NCI-H2196 (cell line): ENCODE results near the gene PRDM13.
"Not testable (repeated sequence)": the region's sequence is repeated elsewhere in the genome, so short reads cannot be mapped to it uniquely, and the experiment has no call there.

Source experiments
- DNase-seq: peaks from one replicate; lab custom pipeline; 2025; ENCODE audit not compliant: unreplicated experiment; lab: John Stamatoyannopoulos, UW

Gene PRDM13

DNA sequence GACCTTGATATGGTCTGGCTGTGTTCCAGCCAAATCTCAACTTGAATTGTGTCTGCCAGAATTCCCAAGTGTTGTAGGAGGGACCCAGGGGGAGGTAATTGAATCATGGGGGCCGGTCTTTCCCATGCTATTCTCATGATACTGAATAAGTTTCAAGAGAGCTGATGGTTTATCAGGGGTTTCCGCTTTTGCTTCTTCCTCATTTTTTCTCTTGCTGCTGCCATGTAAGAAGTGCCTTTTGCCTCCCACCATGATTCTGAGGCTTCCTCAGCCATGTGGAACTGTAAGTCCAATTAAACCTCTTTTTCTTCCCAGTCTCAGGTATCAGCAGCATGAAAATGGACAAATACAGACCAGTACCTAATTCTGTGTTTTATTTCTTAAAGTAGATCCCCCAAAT, 15.4 kb downstream of the PRDM13 start:
- DNase-seq = not testable (repeated sequence)

DNA sequence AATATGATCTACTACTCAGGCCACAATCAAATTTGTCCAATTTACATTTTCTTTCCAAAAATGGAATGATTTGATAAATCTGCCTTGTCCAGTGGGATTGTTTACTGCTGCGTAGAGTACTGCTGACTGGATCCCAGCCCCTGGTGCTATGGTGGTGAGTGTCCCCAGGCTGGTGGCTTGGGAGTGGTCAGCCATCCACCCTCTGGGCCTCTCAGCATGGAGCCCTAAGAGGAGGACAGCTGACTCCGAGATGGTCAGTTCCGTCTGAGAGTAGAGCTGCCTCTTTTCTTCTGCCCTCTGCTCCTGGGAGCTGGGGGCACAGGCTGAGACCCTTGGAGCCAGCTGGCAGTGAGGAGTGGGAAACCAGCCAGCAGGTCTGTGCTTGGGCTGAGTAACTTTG, 22.7 kb downstream of the PRDM13 start:
- DNase-seq = no peak

DNA sequence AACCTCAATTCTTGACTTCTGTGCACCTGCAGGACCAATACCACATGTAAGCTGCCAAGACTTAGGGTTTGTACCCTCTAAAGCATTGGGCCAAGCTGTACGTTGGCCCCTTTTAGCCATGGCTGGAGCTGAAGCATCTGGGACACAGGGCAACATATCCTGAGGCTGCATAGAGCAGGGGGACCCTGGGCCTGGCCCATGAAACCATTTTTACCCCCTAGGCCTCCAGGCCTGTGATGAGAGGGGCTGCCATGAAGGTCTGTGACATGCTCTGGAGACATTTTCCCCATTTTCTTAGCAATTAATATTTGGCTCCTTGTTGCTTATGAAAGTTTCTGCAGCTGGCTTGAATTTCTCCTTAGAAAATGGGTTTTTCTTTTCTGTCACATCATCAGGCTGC, 31.0 kb downstream of the PRDM13 start:
- DNase-seq = no peak

DNA sequence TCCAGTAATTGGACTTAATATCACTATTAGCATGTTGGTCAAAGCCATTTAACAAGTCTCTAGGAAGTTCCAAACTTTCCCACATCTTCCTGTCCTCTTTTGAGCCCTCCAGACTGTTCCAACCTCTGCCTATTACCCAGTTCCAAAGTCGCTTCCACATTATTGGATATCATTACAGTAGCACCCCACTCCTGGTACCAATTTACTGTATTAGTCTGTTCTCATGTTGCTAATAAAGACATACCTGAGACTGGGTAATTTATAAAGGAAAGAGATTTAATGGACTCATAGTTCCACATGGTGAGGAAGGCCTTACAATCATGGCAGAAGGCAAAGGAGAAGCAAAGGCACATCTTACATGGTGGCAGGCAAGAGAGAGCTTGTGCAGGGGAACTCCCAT, 31.7 kb downstream of the PRDM13 start:
- DNase-seq = not testable (repeated sequence)

DNA sequence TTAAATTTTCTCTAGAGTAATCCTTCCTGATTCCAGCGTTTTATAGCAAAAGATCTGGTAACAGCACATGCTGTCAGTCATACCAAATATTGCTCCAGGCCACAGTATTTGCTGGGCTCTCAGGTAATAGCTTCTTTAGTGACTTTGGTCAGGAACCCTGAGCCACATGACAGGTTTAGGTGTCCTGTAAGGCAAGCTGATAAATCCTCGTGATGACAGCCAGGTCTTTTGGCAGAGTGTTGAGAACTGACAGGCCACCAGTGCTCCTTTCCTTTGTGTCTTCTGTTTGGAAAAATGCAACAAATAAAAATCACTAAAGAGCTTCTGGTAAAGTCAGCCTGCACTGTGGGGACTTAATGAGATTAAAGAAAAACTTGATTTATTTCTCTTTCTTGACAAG, 34.6 kb downstream of the PRDM13 start:
- no peak for DNase-seq

DNA sequence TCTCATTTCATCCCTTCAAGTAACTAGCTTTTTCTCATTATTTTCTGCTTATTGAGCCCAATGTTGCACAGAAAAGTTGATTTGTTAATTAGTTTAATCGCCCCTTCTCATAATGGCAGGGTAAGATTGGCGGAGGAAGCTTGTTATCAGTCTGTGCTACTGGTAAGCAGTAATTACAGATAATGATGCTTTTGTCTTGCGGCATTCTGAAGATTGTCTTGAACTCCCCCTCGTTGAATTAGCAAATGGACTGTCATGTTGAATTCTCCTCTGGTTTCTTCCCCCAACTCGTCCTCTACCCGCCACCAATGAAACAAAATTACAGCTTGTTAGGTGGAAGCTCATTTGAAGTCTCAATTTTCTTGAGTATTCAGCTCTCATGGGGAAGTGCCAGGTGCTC, 39.4 kb downstream of the PRDM13 start:
- no peak for DNase-seq

DNA sequence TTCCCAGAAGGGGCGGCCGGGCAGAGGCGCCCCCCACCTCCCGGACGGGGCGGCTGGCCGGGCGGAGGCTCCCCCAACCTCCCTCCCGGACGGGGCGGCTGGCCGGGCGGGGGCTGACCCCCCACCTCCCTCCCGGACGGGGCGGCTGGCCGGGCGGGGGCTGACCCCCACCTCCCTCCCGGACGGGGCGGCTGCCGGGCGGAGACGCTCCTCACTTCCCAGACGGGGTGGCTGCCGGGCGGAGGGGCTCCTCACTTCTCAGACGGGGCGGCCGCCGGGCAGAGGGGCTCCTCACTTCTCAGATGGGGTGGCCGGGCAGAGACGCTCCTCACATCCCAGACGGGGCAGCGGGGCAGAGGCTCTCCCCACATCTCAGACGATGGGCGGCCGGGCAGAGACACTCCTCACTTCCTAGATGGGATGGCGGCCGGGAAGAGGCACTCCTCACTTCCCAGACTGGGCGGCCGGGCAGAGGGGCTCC, 43.5 kb downstream of the PRDM13 start:
- not testable (repeated sequence) for DNase-seq

DNA sequence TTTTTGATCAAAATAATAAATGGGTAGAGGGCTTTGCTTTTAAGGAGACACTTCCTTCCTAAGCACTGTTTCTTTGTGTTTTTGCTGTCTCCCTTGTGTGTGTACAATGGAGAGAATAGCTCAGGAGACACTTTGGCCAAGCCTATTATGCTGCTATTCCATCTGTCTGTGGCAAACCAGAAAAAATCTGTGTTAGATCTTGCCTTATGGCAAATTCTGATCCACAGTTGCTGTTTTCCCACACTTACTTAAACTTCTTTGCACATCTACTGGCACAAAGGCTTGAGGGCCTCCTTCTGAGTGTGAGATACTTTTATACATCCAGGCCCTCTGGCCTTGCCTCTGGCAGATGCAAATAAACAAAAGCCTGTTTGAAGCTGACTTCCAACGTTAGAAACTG, 53.6 kb downstream of the PRDM13 start:
- no peak for DNase-seq

DNA sequence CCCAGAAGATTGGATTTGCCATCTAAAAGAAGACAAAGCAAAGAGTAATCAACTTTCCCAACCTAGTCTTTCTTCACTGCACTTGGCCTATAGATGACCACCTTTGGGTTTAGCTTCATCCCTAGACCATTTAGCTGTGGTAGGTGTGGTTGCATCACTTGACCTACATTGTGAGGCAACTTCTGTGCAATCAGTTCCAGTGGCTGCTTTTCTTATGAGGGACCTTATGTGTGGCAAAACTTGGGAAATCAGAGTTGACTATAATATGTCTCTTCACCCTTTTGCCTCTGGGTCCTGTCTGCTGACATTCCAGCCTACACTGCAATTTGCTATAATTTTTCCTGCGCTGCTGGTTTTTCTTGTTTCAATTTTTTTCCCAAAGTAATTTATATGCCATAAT, 55.2 kb downstream of the PRDM13 start:
- no peak for DNase-seq

DNA sequence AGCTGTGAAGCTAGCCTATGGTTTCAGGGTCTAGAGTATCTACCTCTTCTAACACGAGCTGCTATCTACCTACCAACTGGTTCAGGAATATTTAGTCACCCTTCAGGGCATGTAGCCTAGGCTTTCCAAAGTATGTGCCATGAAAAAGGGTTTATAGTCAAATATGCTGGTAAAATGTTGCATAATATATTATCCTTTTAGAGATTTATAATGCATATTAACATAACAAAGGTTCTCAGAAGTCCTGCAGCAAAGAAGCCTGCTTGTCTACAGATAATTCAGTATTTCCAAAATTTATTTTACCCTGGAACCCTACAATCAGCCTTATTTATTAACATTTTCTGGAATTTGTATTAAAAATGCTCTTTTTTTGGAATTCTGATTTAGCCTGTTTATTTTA, 56.0 kb downstream of the PRDM13 start:
- DNase-seq = no peak
